ENCODE data around the gene GABRG2.

DNA sequence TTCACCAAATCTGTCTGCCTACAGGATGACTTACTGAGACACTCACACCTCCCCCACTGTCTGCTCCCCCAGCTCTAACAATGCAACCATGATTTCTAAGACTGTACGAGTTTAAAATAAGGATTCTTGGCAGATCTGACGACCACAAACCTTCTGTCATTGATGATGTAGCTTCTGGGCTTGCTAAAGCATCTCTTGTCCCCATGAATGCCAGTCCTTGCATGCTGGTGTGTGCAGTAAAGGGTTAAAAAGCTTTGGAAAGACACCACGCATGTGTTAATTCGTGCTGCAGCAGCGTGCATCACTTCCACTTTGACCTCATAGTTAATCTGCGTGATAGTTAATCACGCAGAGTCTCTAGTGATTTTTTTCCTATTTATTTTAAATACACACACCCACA lies 411 bp upstream of the GABRG2 start:
- TF ChIP-seq, protein P1, sequence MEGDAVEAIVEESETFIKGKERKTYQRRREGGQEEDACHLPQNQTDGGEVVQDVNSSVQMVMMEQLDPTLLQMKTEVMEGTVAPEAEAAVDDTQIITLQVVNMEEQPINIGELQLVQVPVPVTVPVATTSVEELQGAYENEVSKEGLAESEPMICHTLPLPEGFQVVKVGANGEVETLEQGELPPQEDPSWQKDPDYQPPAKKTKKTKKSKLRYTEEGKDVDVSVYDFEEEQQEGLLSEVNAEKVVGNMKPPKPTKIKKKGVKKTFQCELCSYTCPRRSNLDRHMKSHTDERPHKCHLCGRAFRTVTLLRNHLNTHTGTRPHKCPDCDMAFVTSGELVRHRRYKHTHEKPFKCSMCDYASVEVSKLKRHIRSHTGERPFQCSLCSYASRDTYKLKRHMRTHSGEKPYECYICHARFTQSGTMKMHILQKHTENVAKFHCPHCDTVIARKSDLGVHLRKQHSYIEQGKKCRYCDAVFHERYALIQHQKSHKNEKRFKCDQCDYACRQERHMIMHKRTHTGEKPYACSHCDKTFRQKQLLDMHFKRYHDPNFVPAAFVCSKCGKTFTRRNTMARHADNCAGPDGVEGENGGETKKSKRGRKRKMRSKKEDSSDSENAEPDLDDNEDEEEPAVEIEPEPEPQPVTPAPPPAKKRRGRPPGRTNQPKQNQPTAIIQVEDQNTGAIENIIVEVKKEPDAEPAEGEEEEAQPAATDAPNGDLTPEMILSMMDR (IDR thresholded peaks at IDR 0.05) = no peak
- no peak for TF ChIP-seq POLR2A (IDR thresholded peaks at IDR 0.05)

Data from ovary (tissue), 3 donors.